Daoy (cell line): Measurements from ENCODE around the gene DNASE1L2. TPM values are rescaled to one million over a fixed set of nuclear protein-coding genes. Genes with fewer than 3 reads are reported as not detected.
A peak's percentile ranks its signal among the peaks of the same experiment; 100 is the strongest.

Source experiments
- DNase-seq: peaks from one replicate; pipeline ENCODE4 v3.0.0-alpha.2; 2015; ENCODE audit warnings: low read depth
- total RNA-seq: library from RNA; depleted of rRNA; stranded (reverse); fragments of >200 nt; shearing (Covaris generic); gene quantifications from 2 replicates; pipeline ENCODE4 v1.2.3, GENCODE V29; 2014

Gene DNASE1L2
- total RNA-seq, 1 experiment from 2014 or later = 1.0 TPM

DNA sequence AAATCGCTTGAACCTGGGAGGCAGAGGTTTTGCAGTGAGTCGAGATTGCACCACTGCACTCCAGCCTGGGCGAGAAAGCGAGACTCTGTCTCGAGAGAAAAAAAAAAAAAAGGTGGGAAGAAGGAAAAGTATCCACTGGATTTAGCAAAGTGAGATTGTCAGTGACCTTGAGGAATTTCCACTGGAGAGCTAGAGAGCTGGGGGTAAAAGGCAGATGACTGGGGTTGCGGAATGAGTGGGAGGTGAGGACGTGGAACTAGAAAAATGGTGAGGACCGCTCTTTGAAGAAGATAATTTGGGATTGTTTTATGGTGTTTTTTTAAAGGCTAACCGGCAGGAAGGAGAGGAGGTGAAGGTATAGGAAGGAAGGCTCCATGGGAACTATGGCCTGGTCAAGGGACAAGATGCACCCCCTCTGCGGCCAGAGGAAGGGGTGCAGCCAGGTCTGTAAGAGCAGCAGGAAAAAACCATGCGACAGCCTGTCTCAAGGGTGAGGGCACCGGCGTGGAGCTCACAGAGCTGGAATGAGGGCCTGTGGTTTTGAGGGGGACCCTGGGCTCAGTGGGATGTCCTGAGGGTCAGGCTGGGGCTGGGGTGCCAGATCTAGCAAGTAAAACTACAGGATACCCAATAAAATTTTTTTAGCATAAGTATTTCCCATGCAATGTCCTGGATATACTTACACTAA lies 31.7 kb upstream of the DNASE1L2 start:
- no peak for DNase-seq

DNA sequence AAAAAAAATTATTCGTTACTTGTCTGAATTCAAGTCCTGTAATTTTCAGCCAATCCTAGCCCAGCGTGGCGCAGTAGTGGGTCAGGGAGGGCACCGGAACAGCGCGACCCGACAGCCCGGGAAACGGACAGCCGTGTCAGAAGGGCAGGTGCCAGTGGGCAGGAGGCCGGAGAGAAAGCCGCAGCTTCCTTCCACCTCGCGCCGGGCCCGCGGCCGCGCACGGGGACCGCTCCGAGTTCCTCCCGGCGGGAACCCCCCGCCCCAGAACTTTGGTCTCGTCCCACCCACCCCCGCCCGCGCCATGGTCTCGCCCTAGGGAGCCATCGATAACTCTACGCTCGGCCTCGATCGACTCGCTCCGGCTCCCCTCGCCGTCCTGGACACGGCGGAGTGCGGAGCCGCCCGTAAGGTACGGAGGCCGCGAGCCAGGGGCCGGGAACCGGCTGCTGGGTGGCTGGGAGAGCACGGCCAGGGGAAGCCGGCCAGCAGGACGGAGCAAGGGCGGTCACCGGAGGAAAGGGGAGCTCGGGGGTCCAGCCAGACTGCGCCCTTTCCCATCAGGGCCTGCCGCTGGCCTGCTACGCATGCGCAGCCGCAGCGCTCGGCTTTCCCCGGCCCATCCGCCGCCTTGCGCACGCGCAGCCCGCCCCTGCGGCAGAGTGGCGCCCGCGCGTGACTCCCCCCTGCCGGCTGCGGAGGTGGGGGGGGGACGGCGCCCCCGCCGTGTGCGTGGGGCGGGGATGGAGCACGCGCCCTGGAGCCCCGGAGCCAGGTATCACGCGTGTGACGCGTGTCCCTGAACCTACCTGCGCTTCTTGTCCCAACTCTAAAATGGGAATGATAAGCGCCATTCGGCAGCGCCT lies 30.9 kb upstream of the DNASE1L2 start, which contains the start of gene MLST8:
MLST8 (plus strand) TSS at position 351 of the 863 bp plus-strand sequence. CDS start 632 bp downstream, outside the sequence.
- peak; percentile 85 for DNase-seq

DNA sequence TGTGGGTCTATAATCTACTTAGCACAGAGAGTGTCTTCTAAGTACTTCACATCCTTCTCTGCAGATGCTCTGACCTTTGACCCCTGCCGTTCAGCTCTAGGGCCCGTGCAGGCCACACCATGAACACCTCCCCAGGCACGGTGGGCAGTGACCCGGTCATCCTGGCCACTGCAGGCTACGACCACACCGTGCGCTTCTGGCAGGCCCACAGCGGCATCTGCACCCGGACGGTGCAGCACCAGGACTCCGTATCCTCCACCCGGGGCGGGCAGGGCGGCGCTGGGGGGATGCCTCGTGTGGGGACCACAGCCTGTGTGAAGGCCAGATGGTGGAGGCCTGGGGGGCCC lies 30.3 kb upstream of the DNASE1L2 start:
- no peak for DNase-seq

DNA sequence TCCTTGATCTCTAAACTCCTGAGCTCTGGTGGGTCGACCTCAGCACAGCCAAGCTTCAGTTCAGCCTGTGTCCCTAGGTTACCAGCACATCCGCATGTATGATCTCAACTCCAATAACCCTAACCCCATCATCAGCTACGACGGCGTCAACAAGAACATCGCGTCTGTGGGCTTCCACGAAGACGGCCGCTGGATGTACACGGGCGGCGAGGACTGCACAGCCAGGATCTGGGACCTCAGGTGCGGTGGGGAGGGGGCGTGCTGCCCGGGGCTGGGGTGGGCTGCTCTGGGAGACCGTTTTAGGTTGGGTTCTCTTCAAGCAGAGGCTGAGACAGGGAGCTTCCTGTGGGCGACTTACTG lies 29.8 kb upstream of the DNASE1L2 start:
- no peak for DNase-seq

DNA sequence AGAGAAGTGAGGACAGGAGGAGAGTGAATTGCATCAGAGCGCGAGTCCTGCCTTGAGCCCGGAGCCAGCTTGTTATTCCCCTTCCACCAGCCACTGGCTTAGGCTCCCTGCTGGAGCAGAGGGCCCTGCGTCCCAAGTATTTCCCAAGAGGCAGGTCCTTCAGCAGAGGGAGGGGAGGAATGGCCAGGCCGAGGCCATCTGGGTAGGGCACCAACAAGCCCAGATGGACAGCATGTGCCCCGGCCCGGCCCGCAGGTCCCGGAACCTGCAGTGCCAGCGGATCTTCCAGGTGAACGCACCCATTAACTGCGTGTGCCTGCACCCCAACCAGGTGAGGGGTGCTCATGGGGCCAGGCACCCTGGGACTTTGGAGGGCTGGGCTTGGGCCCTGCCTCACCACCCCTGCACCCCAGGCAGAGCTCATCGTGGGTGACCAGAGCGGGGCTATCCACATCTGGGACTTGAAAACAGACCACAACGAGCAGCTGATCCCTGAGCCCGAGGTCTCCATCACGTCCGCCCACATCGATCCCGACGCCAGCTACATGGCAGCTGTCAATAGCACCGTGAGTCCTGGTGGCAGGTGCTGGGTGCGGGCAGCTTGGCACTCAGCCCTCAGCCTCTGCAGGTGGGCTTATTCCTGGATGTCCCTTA lies 29.3 kb upstream of the DNASE1L2 start:
- DNase-seq = no peak

DNA sequence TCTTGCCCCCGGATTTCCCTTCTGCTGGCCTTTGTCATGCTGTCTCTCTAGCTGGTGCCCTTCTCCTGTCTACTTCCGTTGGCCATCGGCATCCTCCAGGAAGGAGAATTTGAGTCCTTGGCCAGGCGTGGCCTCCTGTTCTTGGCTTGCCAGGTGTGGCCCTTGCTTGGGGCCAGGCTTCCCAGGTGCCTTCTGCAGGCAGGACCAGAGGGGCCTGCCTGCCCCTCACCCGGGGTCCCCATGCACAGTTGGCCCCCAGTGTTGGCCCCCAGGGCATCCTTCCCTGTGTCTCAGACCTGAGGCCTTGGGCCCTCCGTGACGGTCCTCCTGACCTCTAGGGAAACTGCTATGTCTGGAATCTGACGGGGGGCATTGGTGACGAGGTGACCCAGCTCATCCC lies 28.4 kb upstream of the DNASE1L2 start:
- DNase-seq = no peak

DNA sequence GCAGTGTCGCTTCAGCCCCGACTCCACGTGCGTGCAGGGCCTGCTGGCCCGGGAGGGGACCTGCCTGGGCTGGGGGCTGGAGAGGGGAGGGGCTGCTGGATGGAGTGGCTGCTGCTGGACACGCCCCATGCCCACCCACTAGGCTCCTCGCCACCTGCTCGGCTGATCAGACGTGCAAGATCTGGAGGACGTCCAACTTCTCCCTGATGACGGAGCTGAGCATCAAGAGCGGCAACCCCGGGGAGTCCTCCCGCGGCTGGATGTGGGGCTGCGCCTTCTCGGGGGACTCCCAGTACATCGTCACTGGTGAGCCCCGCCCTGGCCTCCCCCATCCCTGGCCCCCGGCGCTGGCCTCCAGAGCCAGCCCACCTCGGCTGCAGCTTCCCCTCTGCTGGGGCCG lies 27.9 kb upstream of the DNASE1L2 start:
- DNase-seq = no peak

DNA sequence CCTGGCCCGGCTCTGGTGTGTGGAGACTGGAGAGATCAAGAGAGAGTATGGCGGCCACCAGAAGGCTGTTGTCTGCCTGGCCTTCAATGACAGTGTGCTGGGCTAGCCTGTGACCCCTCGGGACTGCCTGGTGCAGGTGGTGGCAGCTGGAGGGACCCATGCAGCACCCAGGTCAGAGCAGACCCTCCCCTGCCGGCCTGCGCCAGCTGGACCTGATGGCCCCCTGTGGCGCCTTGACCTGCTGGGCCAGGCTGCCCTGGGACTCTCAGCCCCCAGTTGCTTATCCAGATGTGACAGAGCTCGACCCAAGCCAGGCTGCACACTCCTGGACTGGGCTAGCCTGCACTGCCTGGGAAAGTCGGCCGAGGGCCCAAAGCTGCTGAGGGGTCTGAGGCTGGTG lies 27.5 kb upstream of the DNASE1L2 start:
- DNase-seq = no peak

DNA sequence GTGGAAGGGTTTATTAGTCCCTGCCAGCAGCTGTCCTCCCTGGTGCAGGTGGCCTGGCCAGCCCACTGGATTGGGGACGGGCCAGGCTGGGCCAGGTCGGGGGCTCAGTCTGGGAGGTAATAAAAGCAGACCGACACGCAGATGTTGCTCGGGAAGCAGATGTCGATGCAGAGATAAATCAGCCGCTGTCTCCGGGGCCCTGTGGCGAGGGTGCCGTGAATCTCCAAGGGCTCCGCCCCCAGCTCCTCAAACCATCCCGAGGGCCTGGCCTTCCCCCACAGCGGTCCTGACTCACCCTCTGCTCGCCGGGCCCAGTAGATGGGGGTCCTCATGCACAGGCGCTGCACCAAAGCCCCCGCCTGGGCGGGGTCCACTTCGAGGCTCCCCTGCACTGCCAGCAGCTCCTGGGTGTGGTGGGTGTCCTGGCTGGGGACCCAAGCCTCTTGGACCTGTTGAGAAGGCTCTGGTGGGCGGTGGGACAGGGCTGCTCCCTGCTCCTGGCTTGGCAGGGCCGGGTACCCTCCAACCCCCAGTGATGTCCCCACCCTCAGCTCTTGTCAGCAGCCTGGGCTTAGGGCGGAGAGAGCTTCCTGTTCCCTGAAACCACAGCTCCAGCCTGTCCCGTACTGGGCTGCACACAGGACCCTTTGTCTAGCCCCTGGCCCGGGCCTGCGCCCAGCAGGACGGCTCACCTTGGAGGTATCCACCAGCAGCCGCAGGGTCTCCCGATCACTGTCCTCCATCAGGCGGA lies 26.8 kb upstream of the DNASE1L2 start:
- DNase-seq = no peak

DNA sequence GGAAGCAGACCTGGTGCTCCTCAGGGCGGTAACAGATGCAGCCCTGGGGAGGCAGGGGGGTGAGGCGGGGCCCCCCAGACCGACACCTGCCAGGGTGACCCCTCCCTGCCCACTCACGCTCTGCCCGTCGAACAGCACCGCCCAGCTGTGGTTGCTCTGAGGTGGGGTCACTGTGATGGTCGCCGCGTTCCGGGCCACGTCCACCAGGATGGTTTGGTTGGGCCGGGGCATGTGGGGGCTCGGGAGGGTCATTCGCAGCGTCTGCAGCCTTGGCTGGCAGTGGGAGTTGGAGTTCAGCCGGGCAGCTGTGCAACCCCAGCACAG lies 26.3 kb upstream of the DNASE1L2 start:
- DNase-seq = no peak

DNA sequence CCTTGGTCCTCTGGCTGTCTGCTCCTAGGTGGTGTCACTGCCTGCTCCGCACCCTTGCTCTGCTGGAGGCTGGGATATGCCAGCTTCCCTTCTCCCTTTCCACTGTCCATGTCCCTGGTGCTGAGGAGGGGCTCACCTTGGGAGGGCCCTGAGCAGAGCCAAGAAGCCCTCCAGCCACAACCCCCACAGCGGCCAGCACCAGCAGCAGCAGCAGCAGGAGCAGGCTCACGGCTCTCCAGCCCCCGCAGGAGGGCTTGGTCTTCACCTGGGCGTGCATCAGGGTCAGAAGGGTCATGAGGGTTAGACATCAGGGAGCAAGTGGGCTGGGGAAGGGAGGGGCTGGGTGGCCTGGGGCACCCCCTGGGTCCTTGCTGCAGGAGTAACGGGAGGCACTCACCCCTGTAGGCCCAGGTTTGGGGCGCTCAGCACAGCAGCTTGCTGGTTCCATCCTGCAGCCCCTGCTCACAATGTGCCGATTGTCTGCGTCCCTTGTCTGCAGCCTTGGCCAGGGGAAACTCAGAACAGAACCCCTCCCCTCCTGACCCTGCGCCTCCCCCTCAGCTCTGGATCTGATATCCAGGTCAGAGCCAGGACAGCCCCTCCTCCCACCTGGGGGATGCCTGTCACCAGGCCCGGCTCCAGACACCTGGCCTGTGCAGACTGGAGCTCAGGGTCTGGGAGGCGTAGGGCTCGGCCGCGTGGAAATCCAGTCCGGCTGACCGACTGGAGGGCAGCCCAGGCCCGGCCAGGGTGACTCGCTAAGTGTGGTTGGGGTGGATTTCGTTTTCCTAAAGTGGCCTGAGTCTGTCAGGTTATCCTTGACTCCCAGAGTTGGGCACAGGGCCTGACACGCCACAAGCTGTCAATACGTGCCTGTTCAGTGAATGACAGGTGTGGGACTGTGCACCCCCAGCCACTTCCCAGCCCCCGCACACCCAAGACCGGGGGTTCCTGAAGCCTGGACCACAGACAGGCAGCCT lies 25.6 kb upstream of the DNASE1L2 start, which contains the start of gene BRICD5:
BRICD5 (minus strand) TSS at position 478 of the 980 bp plus-strand sequence; CDS start at position 448, 30 bp downstream.
- no peak for DNase-seq

DNA sequence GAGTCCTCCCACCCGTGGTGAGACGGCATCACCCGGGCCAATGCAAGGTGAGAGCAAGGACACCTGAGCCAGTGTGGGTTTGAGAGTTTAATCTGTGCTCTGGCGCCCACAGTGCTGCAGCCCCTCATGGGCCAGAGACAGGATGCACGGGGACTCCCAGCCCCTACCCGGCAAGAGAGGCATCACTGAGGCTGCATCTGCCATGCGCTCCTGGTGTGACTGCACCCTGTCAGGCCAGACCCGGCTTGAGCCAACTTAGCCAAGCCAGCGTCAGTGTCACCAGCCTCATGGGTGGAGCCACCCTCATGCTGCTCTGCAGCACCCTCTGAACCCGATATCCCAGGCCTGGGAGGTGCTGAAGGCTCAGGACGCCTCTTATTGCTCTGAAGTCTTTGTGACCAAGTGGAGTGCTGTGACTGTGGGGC lies 24.3 kb upstream of the DNASE1L2 start:
- no peak for DNase-seq

DNA sequence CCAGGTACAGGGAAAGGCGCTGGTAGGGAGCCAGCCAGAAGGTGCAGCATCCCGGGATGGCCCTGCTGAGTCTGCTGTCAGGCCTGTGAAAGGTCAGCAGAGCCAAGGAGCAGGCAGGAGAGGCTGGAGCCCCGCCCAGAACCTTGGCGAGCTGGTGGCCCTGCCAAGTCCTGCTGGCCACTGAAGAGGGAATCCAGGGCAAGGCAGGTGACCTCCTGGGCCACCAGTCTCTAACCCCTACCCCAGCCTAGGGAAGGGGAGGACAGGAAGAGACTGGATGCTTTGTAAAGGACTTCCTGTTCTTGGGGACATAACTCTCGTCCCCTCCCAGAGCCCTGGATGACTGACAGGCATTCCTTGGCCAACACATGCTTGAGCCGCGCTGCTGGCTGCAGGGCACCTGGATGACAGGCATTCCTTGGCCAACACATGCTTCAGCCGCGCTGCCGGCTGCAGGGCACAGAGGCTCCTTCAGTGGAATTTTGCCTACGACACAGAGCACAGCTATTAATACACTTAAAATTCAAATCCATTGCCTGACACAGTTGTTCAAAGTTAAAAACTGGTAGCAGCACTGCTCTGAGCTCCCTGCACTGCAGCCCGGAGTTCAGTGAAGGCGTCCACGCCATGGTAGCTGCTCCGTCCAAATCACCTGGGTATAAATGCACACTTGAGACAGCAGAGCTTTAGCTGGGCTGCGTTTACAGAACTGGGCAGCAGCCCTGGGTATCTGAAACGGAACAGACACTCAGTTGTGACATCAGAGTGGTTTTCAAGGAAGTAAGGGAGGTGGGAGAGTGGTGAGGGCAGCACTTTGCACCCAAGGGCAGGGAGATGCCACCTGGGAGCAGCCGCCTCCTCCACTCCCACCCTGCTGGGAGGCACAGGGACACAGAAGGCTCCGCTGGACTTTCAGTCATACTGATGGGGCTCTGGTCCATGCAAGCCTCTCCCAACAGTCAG lies 23.6 kb upstream of the DNASE1L2 start:
- no peak for DNase-seq

DNA sequence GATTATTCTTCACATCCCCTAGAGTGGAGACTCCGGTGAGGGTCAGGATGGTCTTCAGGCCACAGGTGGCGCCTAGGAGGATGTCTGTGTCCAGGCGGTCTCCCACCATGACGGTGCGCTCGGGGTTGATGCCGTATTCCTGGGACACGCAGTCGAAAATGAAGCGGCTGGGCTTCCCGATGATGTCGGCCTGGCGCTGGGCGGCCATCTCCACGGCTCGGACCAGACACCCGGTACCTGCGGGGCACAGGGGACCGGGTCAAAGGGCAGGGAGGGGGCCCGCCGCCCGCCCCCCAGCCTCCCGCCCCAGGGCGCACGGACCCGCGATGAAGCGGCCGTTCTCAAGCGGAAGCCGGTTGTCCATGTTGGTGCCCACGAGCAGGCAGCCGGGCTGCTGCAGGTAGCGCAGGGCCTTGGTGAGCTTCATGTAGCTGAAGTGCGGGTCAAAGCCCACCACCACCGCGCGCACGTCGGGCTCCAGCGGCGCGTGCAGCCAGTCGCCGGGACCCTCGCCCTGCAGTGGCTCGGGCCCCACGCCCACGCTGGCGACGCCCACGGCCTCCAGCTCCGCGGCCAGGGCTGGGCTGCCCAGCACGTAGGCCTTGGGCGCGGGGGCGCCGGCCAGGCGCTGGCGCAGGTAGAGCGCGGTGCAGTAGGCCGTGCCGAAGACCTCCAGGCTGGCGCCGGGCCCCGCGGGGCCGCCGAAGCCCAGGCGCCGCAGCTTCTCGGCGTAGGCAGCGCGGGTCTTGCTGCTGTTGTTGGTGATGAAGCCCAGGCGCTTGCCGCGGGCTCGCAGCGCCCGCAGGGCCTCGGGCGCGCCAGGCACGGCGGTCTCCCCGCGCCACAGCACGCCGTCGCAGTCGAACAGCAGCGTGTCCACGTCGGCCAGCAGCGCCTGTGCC lies 22.2 kb upstream of the DNASE1L2 start:
- DNase-seq = no peak

DNA sequence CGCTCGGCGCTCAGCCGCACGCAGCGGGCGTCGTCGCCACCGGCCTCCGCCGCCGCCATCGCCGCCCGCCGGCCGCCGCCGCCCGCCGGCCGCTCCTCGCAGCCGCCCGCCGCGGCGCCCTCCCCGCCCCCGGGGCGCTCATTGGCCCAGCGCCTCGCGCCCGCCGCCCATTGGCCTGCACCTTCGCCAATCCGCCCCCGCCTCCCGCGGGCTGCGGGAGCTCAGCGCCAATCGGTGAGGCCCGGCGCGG lies 21.6 kb upstream of the DNASE1L2 start, which contains the start of gene PGP:
PGP (minus strand) TSS at position 122 of the 250 bp plus-strand sequence; CDS start at position 59, 63 bp downstream.
- no peak for DNase-seq

DNA sequence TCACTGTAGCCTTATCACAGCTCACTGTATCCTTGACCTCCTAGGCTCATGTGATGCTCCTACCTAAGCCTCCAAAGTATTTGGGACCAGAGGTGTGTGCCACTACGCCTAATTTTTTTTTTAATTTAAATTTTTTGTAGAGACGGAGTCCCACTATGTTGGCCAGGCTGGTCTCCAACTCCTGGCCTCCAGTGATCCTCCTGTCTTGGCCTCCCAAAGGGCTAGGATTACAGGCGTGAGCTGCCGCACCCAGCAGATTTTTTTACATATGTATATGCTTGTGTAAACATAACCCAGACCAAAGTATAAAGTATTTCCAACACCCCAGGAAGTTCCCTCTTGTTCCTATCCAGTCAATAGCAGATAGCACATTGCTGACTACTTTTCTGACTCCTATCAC lies 19.9 kb upstream of the DNASE1L2 start:
- no peak for DNase-seq

DNA sequence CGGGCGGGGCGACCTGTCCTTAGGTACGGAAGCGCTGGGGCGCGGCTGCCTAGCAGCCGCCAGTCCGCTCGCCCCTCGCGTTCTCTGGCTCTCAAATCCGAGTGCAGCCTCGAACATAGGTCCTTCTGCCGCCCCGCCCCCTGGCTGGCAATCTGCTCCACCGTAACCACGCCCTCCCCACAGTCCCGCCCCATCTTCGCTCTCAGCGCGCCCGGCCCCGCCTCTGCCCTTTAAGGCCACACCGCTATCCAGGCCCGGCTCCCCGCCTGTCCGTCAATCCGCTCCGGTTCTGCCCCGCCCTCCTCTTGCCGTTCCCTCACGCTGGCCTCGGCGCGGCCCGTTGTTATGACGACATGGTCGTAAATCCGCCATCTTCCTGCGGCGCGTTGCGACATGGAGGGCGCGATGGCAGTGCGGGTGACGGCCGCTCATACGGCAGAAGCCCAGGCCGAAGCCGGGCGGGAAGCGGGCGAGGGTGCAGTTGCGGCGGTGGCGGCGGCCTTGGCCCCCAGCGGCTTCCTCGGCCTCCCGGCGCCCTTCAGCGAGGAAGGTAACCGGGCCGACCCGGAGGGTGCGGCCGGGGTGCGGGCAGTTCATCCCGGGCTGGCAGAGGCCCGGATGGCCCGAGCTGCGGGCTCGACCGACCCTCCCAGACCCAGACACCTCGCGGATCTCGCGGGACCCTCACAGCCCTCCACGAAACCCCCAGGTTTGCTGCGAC lies 12.9 kb upstream of the DNASE1L2 start, which contains the start of gene E4F1:
E4F1 (plus strand) TSS at position 371 of the 721 bp plus-strand sequence; CDS start at position 394, 23 bp downstream.
- DNase-seq = peak; percentile 99

DNA sequence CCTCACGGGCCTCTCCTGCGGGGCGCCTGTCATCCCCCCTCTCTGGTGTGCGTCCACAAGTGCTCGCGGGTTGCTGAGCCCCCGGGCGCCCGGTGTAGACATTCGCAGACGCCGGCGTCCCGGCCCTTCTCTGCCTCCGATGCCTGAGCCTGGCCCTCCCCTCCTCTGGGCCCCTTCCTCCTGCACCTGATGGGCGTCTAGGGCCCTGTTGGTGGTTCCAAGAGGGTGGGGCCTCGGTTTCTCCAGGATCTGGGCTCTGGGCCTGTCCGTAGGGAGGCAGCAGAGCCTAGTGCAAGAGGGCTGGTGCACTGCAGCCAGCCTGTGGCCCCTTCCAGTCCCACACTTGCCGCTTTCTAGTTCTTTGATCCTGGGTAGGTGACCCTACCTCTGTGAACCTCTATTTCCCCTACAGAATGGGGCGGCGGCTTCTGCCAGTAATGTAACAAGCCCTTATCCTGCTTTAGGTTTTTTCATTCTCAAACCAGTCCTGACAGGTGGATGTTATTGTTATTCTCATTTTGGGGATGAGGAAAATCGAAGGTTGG lies 12.2 kb upstream of the DNASE1L2 start:
- peak; percentile 44 for DNase-seq
